Stimulated activated CD4-positive, alpha-beta T cell treated with anti-CD3 and anti-CD28 coated beads, Interleukin-15, amount 100 ng/mL, for 48 hours (primary cell): ENCODE measurements around the gene ATG10.

Source experiments
- DNase-seq, 2 donors: peaks; one replicate each; pipeline ENCODE4 v3.0.0-alpha.2; 2020; ENCODE audit warnings: low read depth in 2 of 2

The ATG10 gene

GRCh38 chr5:82274343-82275211, 302.8 kb downstream of the ATG10 start:
- DNase-seq = no peak

- no peak for DNase-seq
Observed at GRCh38 chr5:82275216-82275664, 303.4 kb downstream of the ATG10 start.

GRCh38 chr5:82276800-82277612, 305.2 kb downstream of the ATG10 start:
- no peak for DNase-seq

DNA sequence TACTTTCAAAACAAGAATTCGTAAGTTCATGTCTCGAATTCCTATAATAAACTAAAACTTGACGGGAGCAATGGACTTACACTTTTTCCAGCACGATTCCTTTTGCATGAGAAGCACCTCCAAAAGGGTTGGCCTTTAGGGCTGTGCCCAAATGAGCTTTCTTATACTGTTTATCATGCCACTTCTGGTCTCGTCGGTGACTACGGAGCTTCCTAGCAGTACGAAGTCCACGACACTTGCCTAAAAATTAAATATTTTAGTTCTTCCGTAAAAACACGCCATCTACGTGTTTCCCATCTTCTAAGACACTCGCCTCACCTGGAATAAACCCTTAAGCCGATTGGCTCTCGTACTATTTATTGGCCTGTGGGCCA, 305.8 kb downstream of the ATG10 start:
- DNase-seq = no peak

DNA sequence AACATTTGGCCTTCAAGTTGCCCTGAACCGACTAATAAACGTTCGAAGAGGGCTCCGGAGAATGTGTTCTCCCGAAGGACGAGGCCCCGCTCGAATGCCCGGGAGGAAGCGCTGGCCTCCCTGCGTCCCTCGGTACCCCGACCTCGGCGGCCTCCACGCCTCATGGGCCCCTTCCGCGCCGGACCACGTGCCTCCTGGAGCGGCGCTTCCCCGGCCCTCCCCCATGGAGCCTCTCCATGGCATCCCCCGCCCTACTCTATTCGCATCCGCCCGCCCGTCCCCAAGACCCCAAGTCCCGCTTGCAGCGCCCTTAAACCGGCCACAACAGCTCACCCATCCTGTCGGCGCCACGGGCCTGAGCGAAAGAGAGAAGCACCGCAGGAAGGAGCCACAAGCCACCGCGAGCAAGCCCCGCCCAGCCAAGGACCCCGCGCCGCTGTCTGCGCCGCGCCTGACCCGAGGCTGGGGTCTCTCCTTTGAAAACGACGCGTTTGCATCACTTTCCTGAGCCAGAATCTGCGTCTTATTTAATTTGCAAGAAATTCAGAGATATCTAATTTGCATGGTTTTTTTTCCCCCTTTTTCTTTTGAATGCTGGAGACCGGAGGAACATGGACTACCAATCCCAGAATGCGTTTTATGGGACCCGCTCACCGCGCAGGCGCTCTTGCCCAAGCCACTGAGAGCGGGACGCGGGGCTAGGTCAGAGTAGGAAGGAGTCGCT, 306.3 kb downstream of the ATG10 start, which contains the start of gene RPS23:
TSS of gene RPS23 (minus strand) at position 368 of the 724 bp plus-strand sequence. CDS start at position 337, 31 bp downstream.
- DNase-seq = peak; percentile 85 to 86

- DNase-seq = no peak
Observed at GRCh38 chr5:82278711-82279370, 307.0 kb downstream of the ATG10 start.

DNA sequence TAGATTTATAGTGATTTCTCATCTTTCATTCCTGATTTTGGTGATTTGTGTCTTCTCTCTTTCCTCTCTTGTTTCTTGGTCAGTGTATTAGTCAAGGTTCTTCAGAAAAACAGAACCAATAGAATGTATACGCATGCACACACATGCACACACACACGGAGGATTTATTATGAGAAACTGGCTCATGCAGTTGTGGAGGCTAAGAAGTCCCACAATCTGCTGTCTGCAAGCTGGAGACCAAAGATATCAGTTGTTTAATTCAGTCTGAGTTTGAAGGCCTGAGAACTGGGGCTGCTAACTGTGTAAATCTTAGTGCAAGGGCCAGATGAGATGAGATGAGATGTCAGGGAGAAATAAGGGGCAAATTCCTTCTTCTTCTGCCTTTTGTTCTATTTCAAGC, 312.1 kb downstream of the ATG10 start:
- no peak for DNase-seq

- DNase-seq = no peak
Observed at GRCh38 chr5:82285206-82285605, 313.4 kb downstream of the ATG10 start.

DNA sequence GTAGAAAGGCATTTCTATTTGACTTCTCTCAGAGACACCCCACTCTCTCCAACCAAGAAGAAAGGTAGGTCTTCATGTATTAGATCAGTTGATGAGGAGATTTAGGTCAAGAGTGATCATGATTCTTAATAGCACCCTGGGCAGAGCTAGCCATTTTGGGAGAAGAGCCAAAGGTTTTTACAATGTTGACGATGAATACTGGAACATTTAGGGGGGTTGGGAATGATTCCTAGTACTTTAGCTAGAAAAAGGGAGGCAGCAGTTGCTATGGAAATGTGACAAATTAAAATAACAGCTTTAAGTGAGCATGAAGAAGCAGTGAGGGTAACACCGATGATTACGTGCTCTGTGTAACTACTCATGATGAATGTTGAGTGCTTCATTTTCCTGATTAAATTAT, 315.8 kb downstream of the ATG10 start:
- DNase-seq = no peak

DNA sequence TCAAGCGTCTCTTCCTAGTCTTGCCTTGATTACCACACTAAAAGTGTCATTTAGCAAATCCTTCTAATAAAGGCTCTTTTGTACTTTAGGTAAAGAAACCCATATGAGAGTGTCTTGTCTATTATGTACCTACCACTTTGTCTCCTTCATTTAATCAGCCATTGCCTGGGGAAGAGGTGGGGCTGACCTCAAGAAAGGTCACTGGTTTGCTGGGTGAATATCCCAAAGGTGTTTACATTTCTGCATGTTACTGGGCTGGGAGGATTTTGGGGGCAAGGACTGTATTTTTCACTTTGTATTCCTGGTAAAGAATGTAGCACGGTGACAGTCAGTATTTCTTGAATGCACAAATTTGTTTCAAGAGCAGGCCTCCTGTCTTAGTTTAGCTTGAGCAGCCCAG, 318.2 kb downstream of the ATG10 start:
- DNase-seq = no peak

DNA sequence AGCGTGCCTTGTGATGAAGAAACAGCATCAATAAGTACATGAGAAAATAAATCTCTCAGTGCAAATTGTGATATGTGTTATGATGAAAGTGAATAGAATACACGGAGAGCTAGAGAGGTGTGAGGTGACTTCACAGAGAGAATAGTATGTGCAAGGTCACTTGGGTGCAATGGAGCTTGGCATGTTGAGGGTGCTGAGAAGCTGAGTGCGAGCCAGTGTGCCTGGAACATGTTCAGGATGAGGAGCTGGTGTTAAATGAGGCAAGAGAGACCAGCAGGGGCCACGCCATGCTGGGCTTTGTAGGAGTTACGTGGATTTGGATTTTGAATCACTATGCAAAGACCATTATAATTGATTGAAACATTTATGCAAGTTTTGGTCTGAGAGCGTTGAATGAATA, 319.1 kb downstream of the ATG10 start:
- no peak for DNase-seq

GRCh38 chr5:82291420-82291819, 319.6 kb downstream of the ATG10 start:
- no peak for DNase-seq

- DNase-seq = no peak
Observed at GRCh38 chr5:82295144-82295543, 323.3 kb downstream of the ATG10 start.

DNA sequence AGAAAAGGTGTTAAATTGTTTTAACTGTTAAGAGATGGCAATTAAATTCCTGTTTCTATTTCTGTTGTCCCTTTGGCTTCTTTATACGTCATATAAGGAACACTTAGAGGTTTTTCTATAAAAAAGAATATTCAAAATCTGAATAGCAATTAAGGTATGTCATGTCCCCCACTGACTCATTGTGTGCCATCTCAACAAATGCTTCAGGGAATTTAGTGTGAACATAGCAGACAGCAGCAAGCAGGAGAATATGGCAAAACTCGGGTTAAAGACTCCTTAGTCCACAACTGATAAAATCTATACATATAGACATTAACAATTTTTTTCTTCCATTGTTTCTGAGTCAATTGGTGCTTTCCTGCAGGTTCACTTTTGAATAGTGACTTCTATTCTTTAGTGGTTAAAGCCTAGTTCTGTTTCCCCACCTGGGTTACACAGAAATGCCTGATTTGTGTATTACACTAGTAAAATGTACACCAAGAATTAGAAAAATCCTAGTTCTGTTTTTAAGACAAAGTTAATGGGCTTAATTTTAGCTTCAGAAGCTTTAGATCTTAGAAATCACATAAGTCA, 324.2 kb downstream of the ATG10 start:
- DNase-seq = no peak

DNA sequence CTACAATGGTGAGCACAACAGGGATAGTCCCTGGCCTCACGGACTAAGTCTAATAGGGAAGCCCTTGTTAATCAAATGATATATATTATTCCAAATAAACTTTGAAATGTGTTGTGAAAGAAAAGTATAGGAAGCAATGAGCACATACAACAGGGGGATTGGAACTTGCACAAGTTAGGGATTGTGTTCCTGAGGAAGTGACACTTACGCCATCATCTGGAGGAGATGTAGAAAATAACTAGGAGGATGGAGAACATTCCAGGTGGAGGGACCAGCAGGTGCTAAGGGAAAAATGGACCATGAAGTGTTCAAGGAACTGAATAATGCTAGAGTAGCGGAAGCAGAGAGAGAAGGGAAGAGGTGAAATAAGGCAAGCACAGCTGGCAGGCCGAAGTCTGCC, 325.1 kb downstream of the ATG10 start:
- DNase-seq = no peak

DNA sequence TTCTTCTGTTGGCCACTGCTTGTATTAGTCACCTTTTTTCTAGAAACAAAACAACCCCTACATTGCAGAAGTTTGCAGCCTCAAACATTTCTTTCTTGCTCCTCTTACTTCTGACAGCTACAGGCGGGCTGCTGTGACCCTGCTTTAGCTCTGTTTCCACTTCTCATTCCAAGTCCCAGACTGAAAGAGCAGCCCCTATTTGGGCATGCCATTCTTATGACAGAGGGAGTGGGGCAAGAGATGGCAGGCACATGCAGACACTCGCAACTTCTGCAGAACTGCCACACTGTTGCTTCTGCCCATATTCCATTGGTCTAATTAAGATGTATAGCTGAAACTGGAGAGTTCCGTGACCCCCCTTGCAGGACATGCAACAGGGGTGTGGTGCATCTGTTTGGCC, 325.9 kb downstream of the ATG10 start:
- DNase-seq = no peak

DNA sequence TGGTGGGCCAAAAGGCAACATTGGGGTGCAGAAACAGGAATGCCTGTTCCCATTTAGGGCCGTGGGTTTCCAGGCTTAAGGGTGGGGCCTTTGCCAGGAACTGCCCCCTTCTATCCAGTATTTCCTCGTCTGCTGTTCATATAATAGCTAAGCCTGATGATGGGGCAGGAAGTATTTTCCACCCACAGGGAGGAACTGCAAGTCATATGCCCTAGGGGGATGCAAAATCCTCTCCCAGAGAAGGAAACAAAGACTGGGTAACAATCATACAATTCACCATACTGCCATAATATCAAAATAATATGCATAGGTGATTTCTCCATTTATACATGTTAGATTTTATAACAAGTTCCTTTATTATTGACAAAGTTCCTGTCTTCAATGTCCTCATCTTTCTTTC, 326.8 kb downstream of the ATG10 start:
- no peak for DNase-seq

DNA sequence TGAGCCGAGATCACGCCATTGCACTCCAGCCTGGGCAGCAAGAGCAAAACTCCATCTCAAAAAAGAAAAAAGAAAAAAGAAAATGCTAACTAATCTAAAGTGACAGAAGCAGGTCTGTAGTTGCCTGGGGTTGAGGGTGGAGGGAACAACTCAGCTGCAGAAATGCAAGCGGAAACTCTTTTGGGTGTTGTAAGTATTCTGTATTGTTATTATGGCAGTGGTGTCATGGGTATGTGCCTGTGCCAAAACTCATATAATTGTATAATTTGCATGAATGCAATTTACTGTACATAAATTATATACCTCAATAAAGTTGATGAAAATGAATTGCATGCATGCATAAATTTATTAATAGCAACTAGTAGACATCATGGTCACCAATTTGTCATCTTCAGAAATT, 329.4 kb downstream of the ATG10 start:
- DNase-seq = no peak
